DLD1 (cell line): ENCODE data around the gene BTNL9.
"Not testable (repeated sequence)": the region's sequence is repeated elsewhere in the genome, so short reads cannot be mapped to it uniquely, and the experiment has no call there.

Source experiments
- in situ Hi-C: cut with HindIII; loops from 2 replicates; pipeline ENCODE4 v1.10.0; 2017; ENCODE audit warnings: low sequenced_read_pairs

The BTNL9 gene

GRCh38 chr5:181097759-181098491 is 57.9 kb downstream of the BTNL9 start:
- in situ Hi-C loops: not testable (repeated sequence)

- in situ Hi-C loops: no loop called here
These were observed 58.9 kb downstream of the BTNL9 start for GRCh38 chr5:181098762-181099601.

DNA sequence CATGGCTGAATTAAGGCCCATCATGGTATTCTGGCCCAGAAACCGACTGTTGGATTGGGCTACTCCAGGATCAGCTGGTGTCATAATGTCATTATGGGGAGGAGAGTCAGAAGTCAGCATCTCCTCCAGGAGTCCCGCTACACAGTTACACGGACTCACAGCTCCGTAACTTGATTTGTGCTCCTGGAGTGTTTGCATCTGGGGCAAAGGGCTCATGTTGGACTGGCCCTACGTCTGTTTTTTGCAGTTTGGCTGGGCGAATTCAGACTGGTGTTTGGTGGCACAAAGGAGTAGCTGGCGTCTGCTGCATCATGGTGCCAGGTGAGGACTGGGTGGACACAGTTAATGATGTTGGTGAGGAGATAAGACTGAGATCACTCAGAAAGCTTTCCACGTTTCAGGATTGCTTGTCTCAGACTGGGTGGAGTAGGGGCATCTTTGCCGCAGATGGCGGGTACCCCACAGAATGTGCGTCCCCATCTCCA is 59.6 kb downstream of the BTNL9 start:
- in situ Hi-C loops: no loop called here

DNA sequence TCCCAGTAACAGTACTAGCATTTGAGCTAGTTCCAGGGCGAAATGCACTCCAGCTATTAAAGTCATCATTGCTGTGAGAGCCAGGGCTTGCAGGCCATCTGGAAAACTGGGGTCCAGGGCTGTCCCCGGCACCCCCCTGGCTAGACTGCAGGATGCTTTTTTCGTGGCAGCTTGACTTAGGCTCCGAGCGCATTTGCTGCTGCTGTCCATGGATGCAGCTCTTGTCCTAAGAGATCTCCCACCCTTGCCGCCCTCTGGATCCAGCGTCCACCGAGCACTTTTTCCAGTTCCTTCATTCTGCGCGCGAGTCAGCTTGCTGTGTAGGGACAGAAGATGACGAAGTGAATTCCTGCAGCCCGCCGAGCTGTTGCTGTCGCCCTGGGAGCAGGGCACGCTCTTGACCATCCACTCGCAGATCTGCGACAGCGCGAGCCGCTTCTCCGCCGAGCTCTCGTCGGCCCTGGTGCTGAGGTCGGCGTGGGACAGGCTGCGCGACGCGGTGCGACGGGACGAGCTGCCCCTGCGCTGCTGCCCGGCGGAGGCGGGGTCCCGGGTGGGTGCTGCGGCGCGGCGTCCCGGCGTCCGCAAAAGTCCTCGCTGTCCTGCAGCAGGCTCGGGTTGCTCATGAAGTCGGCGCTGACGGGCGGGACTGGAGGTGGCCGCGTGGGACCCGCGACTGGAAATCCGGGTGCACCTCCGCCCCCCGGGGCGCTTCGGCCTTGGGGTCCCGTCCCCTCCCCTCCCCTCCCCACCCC is 60.2 kb downstream of the BTNL9 start:
- in situ Hi-C loops: no loop called here

GRCh38 chr5:181101030-181101641 is 61.1 kb downstream of the BTNL9 start:
- in situ Hi-C loops: not testable (repeated sequence)

DNA sequence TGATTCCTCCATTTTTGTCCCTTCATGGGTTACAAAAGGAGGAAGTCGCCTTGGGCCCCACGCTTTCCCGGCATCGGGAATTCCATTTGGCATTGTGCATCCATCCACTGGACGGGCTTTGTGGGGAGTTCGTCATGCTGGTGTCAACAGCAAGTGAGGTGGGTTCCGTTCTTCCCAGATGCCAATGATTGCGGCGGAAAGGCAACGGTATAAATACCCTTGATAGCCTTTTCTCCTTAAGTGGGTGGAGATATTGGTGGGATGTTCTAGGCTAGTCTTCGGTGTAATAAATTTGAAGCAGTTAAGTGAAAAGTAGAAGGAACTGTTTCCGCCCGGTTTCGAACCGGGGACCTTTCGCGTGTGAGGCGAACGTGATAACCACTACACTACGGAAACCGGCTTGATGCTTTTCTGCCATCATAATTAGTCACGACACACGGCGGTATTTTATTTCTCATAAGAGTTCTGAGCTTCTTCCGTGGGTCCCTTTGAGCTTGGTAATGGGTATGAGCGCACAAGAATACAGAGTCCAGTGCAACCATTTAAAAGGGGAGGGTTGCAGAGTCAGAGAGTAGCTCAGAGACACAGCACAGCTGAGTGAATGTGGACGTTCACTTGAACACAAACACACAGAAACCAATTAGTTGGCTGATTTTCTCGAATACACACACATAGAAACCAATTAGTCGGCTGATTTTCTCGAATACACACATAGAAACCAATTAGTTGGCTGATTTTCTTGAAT is 62.0 kb downstream of the BTNL9 start:
- in situ Hi-C loops: not testable (repeated sequence)

DNA sequence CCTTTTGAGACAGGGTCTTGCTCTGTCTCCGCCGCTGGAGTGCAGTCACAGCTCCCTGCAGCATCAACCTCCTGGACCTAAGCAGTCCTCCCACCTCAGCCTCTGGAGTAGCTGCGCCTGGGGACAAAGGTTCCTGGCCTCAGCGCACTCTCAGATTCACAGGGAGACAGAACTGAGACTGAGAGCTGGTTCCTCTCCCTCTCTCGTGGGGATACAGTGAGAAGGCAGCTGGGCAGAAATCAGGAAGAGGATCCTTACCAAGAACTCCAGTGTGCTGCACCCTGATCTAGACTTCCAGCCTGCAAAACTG is 64.1 kb downstream of the BTNL9 start:
- in situ Hi-C loops: not testable (repeated sequence)

- in situ Hi-C loops: not testable (repeated sequence)
These were observed 64.7 kb downstream of the BTNL9 start for GRCh38 chr5:181104606-181105390.

GRCh38 chr5:181105391-181106025 is 65.4 kb downstream of the BTNL9 start:
- in situ Hi-C loops: no loop called here

- in situ Hi-C loops: no loop called here
These were observed 67.6 kb downstream of the BTNL9 start for GRCh38 chr5:181107699-181108098.

GRCh38 chr5:181108578-181109165 is 68.6 kb downstream of the BTNL9 start:
- in situ Hi-C loops: no loop called here

DNA sequence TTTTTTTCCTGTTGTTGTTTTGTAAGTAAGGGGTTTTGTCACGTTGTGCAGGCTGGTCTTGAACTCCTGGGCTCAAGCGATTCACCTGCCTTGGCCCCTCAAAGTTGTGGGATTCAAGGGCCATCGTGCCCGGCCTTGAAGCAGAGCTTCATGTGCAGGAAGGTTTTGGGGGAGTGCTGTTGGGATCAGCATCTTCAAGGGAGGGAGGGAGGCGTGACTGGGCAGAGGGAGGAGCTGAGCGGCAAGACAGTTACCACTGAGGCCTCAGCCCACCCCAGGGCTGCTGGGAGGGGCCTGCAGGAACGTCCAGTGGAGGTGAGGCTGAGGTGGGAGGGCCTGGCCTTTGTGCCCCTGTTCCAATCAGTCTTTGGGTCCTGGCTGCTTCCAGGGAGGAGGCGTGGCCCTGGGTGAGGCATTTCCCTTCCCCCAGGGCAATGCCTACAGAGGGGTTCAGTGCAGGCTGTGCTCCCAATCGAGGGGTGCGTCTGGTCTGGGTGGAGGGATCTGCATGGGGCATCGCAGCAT is 69.5 kb downstream of the BTNL9 start:
- in situ Hi-C loops: no loop called here

DNA sequence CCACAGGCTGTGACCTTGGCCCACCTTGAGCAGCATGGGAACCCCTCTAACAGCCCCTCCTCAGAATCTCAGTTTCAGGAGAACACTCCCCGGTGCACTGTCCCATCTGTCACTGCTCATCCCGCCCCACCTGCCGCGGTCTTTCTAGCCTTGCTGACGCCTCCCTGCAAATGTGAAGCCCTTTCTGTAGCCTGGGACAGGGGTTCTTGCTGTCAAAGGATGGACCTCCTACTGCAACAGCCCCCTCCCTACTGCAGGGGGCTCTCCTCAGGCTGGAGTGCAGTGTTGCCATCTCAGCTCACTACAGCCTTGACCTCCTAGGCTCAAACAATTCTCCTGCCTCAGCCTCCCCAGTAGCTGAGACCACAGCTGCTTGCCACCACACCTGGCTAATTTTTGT is 70.9 kb downstream of the BTNL9 start:
- in situ Hi-C loops: no loop called here
